Measurements from ENCODE around the gene NCKAP5. TPM values are rescaled to one million over a fixed set of nuclear protein-coding genes. Genes with fewer than 3 reads are reported as not detected.

The NCKAP5 gene
- total and polyA plus RNA-seq, 2 of the 8 experiments (the other 6 are each of a cell fraction or from before 2014, with no cell fraction given), result 0.27 to 0.86 TPM

- no peaks in the 10 kb centered on the region for H3K27me3 ChIP-seq (replicated peaks in 1 of 4; ENCODE audit: control insufficient read depth in 3 of 4, extremely low read depth in 1 of 4, insufficient read depth in 3 of 4, low read length in 3 of 4)
- no peak for DNase-seq (ENCODE audit: low read depth in 1 of 2, low spot score in 2 of 2)
- H4K8ac ChIP-seq (ENCODE audit: extremely low read depth, insufficient read depth, low read length), result no peak overlapping the region
- TF ChIP-seq CTBP2 (IDR thresholded peaks at IDR 0.05; ENCODE audit: borderline replicate concordance, insufficient read depth, insufficient read length, low read length) (no peak), CREB1 (IDR thresholded peaks at IDR 0.05) (no peak), BRCA1 (IDR thresholded peaks at IDR 0.05; ENCODE audit: low read depth, low read length) (no peak), TBP (IDR thresholded peaks at IDR 0.05; ENCODE audit: low read depth, low read length) (no peak), TAF1 (IDR thresholded peaks at IDR 0.05; ENCODE audit: low read depth, low read length) (no peak), JUND (IDR thresholded peaks at IDR 0.05; ENCODE audit: low read length) (no peak), POLR2A (IDR thresholded peaks at IDR 0.05; ENCODE audit: control extremely low read depth in 1 of 2, low read depth in 2 of 2, low read length in 2 of 2) (no peak), FOSL1 (IDR thresholded peaks at IDR 0.05; ENCODE audit: insufficient read depth, low read depth, low read length) (no peak), CHD1 (IDR thresholded peaks at IDR 0.05; ENCODE audit: low read depth, low read length) (no peak), MAFK (IDR thresholded peaks at IDR 0.05; ENCODE audit: low read depth, low read length) (no peak), SIRT6 (IDR thresholded peaks at IDR 0.05; ENCODE audit: low read length) (no peak), GTF2F1 (IDR thresholded peaks at IDR 0.05; ENCODE audit: borderline replicate concordance, low read depth, low read length) (no peak), BCL11A (IDR thresholded peaks at IDR 0.05; ENCODE audit: low read depth in 2 of 2, low read length in 2 of 2) (no peak), SP2 (IDR thresholded peaks at IDR 0.05; ENCODE audit: low read length) (no peak), CTCF (IDR thresholded peaks at IDR 0.05; ENCODE audit: control extremely low read depth in 1 of 3, insufficient read depth in 1 of 3, low read depth in 1 of 3, low read length in 3 of 3) (no peak)
Measured at GRCh38 chr2:132681766-132682165, 886.5 kb downstream of the NCKAP5 start.

More at GRCh38 chr2:132681766-132682165, 886.5 kb downstream of the NCKAP5 start:
- H3K4ac ChIP-seq (replicated peaks; ENCODE audit: insufficient read length, low read depth, low read length), result no peak overlapping the region
- H4K5ac ChIP-seq (ENCODE audit: insufficient read length, low read depth, low read length), result no peak overlapping the region
- H2BK5ac ChIP-seq (ENCODE audit: low read depth, low read length), result no peak overlapping the region
- H2BK20ac ChIP-seq (ENCODE audit: low read length), result no peak overlapping the region
- no peak overlapping the region for H3K18ac ChIP-seq (ENCODE audit: extremely low read depth, low read length)
- H4K91ac ChIP-seq (replicated peaks; ENCODE audit: insufficient read length, low read length), result no peak overlapping the region
- no peak overlapping the region for H2AFZ ChIP-seq (ENCODE audit: low read length)
- ChIA-PET CTCF (ENCODE audit: partially characterized antibody) (no interaction called here), POLR2A (ENCODE audit: partially characterized antibody) (no interaction called here)
- no peaks in the 10 kb centered on the region for H3K79me2 ChIP-seq (ENCODE audit: control insufficient read depth in 1 of 2, insufficient read depth in 2 of 2, low read length in 2 of 2)
- H2BK12ac ChIP-seq (ENCODE audit: low read depth, low read length), result no peak overlapping the region
- H3K4me3 ChIP-seq (ENCODE audit: extremely low read depth in 1 of 4, insufficient read depth in 2 of 4, low read depth in 3 of 4, low read length in 4 of 4), result no peak overlapping the region
- no peaks in the 10 kb centered on the region for H3K36me3 ChIP-seq (ENCODE audit: control insufficient read depth in 2 of 4, insufficient read depth in 4 of 4, low read length in 3 of 4)
- H3K79me1 ChIP-seq (ENCODE audit: low read depth, low read length), result no peaks in the 10 kb centered on the region
- no peak overlapping the region for H3K14ac ChIP-seq (ENCODE audit: insufficient read length)
- no peak for FAIRE-seq
- H4K20me1 ChIP-seq (replicated peaks in 1 of 2; ENCODE audit: control insufficient read depth in 1 of 2, insufficient read depth in 2 of 2, low read length in 2 of 2), result no peaks in the 10 kb centered on the region
- no peak overlapping the region for H3K23ac ChIP-seq (ENCODE audit: insufficient read length)
- H3K9ac ChIP-seq (replicated peaks in 1 of 4; ENCODE audit: extremely low read depth in 1 of 4, low read depth in 3 of 4, low read length in 3 of 4), result no peak overlapping the region
- no peak overlapping the region for H2AK5ac ChIP-seq (ENCODE audit: low read depth, low read length)
- H3K56ac ChIP-seq (replicated peaks; ENCODE audit: insufficient read length, low read depth, low read length), result no peak overlapping the region
- H2BK15ac ChIP-seq (ENCODE audit: low read length), result no peak overlapping the region
- 82% methylated on average over 1 of the region's 1 CpG; no CpG with 5 or more reads in 1 of the 2 experiments for WGBS, 2 experiments (ENCODE audit: extremely low coverage in 1 of 2, insufficient coverage in 1 of 2, insufficient read length in 1 of 2, insufficient replicate concordance in 2 of 2, low coverage in 1 of 2, low lambda C conversion rate in 2 of 2, missing lambda C conversion rate in 1 of 2)
- no peak overlapping the region for H3K4me2 ChIP-seq (ENCODE audit: insufficient read depth in 1 of 2, low read depth in 2 of 2, low read length in 2 of 2)
- H3K23me2 ChIP-seq (ENCODE audit: low read depth, low read length), result no peaks in the 10 kb centered on the region
- no peaks in the 10 kb centered on the region for H3K9me3 ChIP-seq (ENCODE audit: insufficient read depth in 2 of 2, low read depth in 1 of 2, low read length in 1 of 2)
- no peak overlapping the region for H2BK120ac ChIP-seq (replicated peaks; ENCODE audit: low read depth, low read length)
- no peaks in the 10 kb centered on the region for H3K4me1 ChIP-seq (replicated peaks in 1 of 4; ENCODE audit: control insufficient read depth in 3 of 4, insufficient read depth in 4 of 4, low read length in 3 of 4)
- H3K27ac ChIP-seq (ENCODE audit: low read depth, low read length), result no peak overlapping the region
